H9 (cell line): ENCODE measurements around the gene MXI1. TPM values are rescaled to one million over a fixed set of nuclear protein-coding genes. Genes with fewer than 3 reads are reported as not detected.

ENCODE experiments used
- DNase-seq: peaks from one replicate; pipeline ENCODE4 v3.0.0-alpha.2; 2017
- H2AFZ ChIP-seq: one replicate; pipeline ENCODE4 v1.6.1; 2013; ENCODE audit warnings: mild to moderate bottlenecking, low read length, control low read depth, moderate library complexity
- H2AK5ac ChIP-seq: 2 replicates; pipeline ENCODE4 v1.6.1; 2013; ENCODE audit warnings: low read length, control low read depth, mixed read lengths; ENCODE audit not compliant: insufficient read length
- H2BK120ac ChIP-seq: one replicate; pipeline ENCODE4 v1.6.1; 2013; ENCODE audit warnings: low read depth, mild to moderate bottlenecking, low read length, control low read depth, inconsistent platforms; ENCODE audit not compliant: poor library complexity, severe bottlenecking
- H2BK12ac ChIP-seq: 2 replicates; pipeline ENCODE4 v1.6.1; 2013; ENCODE audit warnings: low read length, control low read depth, mixed read lengths, low read depth; ENCODE audit not compliant: insufficient read length
- H2BK15ac ChIP-seq: 2 replicates; pipeline ENCODE4 v1.6.1; 2013; ENCODE audit warnings: low read depth, low read length, control low read depth
- H2BK20ac ChIP-seq: one replicate; pipeline ENCODE4 v1.6.1; 2013; ENCODE audit warnings: low read depth, mild to moderate bottlenecking, low read length, control low read depth, inconsistent platforms; ENCODE audit not compliant: poor library complexity, severe bottlenecking
- H2BK5ac ChIP-seq: 2 replicates; pipeline ENCODE4 v1.6.1; 2013; ENCODE audit warnings: low read length, control low read depth, mixed read lengths; ENCODE audit not compliant: insufficient read length
- H3K14ac ChIP-seq: 2 replicates; pipeline ENCODE4 v1.6.1; 2013; ENCODE audit warnings: low read length, control low read depth; ENCODE audit not compliant: insufficient read depth
- H3K18ac ChIP-seq: 2 replicates; pipeline ENCODE4 v1.6.1; 2013; ENCODE audit warnings: low read depth, mild to moderate bottlenecking, mixed read lengths, low read length, control low read depth; ENCODE audit not compliant: insufficient read length
- H3K23ac ChIP-seq: 2 replicates; pipeline ENCODE4 v1.6.1; 2013; ENCODE audit warnings: low read length, control low read depth, mixed read lengths, low read depth; ENCODE audit not compliant: insufficient read length
- H3K23me2 ChIP-seq: 2 replicates; pipeline ENCODE4 v1.6.1; 2013; ENCODE audit warnings: low read depth, mild to moderate bottlenecking, mixed read lengths, low read length, control low read depth; ENCODE audit not compliant: insufficient read length, poor library complexity, severe bottlenecking
- H3K27ac ChIP-seq: 2 replicates; pipeline ENCODE4 v1.5.1; 2013; ENCODE audit warnings: low read length, control low read depth, mixed read lengths, low read depth; ENCODE audit not compliant: insufficient read length
- H3K27me3 ChIP-seq: 2 replicates; pipeline ENCODE4 v1.6.1; 2013; ENCODE audit warnings: low read length, control low read depth, inconsistent platforms; ENCODE audit not compliant: insufficient read depth
- H3K4ac ChIP-seq: 2 replicates; pipeline ENCODE4 v1.6.1; 2013; ENCODE audit warnings: low read depth, mild to moderate bottlenecking, control low read depth, inconsistent platforms, low read length, moderate library complexity
- H3K4me1 ChIP-seq: 2 replicates; pipeline ENCODE4 v1.6.1; 2013; ENCODE audit warnings: low read length, control low read depth, inconsistent platforms; ENCODE audit not compliant: insufficient read depth
- H3K4me2 ChIP-seq: 2 replicates; pipeline ENCODE4 v1.6.1; 2013; ENCODE audit warnings: low read length, control low read depth, mixed read lengths; ENCODE audit not compliant: insufficient read length, insufficient read depth
- H3K56ac ChIP-seq: 2 replicates; pipeline ENCODE4 v1.6.1; 2013; ENCODE audit warnings: low read depth, mild to moderate bottlenecking, mixed read lengths, low read length, control low read depth; ENCODE audit not compliant: insufficient read length
- H3K79me1 ChIP-seq: 2 replicates; pipeline ENCODE4 v1.6.1; 2013; ENCODE audit warnings: low read depth, mild to moderate bottlenecking, moderate library complexity, low read length, control low read depth, inconsistent platforms; ENCODE audit not compliant: insufficient read depth, poor library complexity, severe bottlenecking
- H3K79me2 ChIP-seq: 2 replicates; pipeline ENCODE4 v1.6.1; 2013; ENCODE audit warnings: low read length, control low read depth, inconsistent platforms; ENCODE audit not compliant: insufficient read depth
- H3K9ac ChIP-seq: 2 replicates; pipeline ENCODE4 v1.6.1; 2013; ENCODE audit warnings: low read length, control low read depth, mixed read lengths; ENCODE audit not compliant: insufficient read length; ENCODE audit errors: extremely low read depth
- H3K9me3 ChIP-seq: one replicate; pipeline ENCODE4 v1.6.1; 2013; ENCODE audit warnings: low read depth, low read length, inconsistent platforms; ENCODE audit not compliant: control insufficient read depth
- H3T11ph ChIP-seq: one replicate; pipeline ENCODE4 v1.6.1; 2013; ENCODE audit warnings: mild to moderate bottlenecking, low read length, control low read depth, inconsistent platforms
- H4K20me1 ChIP-seq: one replicate; pipeline ENCODE4 v1.6.1; 2013; ENCODE audit not compliant: control insufficient read depth, insufficient read length, insufficient read depth
- H4K5ac ChIP-seq: 2 replicates; pipeline ENCODE4 v1.6.1; 2013; ENCODE audit warnings: low read depth, mild to moderate bottlenecking, mixed read lengths, low read length, control low read depth; ENCODE audit not compliant: insufficient read length
- H4K8ac ChIP-seq: replicated peaks from 2 replicates; pipeline ENCODE4 v1.6.1; 2013; ENCODE audit warnings: low read length, control low read depth, mixed read lengths, low read depth; ENCODE audit not compliant: insufficient read length
- H4K91ac ChIP-seq: 2 replicates; pipeline ENCODE4 v1.6.1; 2013; ENCODE audit warnings: low read depth, mild to moderate bottlenecking, moderate library complexity, mixed read lengths, low read length, control low read depth; ENCODE audit not compliant: insufficient read length
- H3K27ac Mint-ChIP-seq, 3 experiments: 2 replicates in 2 of 3; 3 replicates in 1 of 3; pipeline ENCODE4 v1.8.0; 2020 to 2021; ENCODE audit warnings: mixed read lengths in 3 of 3, mild to moderate bottlenecking in 1 of 3, moderate library complexity in 1 of 3
- H3K27me3 Mint-ChIP-seq: 2 replicates; pipeline ENCODE4 v1.8.0; 2021; ENCODE audit warnings: low read depth, mild to moderate bottlenecking, moderate library complexity, mixed read lengths
- H3K36me3 Mint-ChIP-seq, 3 experiments: 2 replicates in 2 of 3; 3 replicates in 1 of 3; pipeline ENCODE4 v1.8.0; 2020 to 2021; ENCODE audit warnings: low read depth in 3 of 3, mixed read lengths in 3 of 3; ENCODE audit not compliant: insufficient read depth in 1 of 3
- H3K4me1 Mint-ChIP-seq, 2 experiments: 2 replicates each; pipeline ENCODE4 v1.8.0; 2020; ENCODE audit warnings: mixed read lengths in 2 of 2
- H3K4me3 Mint-ChIP-seq, 2 experiments: 2 replicates in 1 of 2; 3 replicates in 1 of 2; pipeline ENCODE4 v1.8.0; 2020 to 2021; ENCODE audit warnings: mild to moderate bottlenecking in 2 of 2, mixed read lengths in 2 of 2, moderate library complexity in 1 of 2
- H3K9me3 Mint-ChIP-seq, 2 experiments: 2 replicates in 1 of 2; 3 replicates in 1 of 2; pipeline ENCODE4 v1.8.0; 2020; ENCODE audit warnings: mild to moderate bottlenecking in 2 of 2, mixed read lengths in 2 of 2, moderate library complexity in 1 of 2
- CTCF ChIP-seq: fragments of 200-600 bp; sonication (generic); conservative IDR thresholded peaks from 3 replicates; pipeline ENCODE4 v1.8.0; 2021; ENCODE audit warnings: antibody characterized with exemption, mild to moderate bottlenecking
- WGBS: extraction: QIAGEN DNeasy Blood & Tissue Kit; methylation state at CpG from one replicate; pipeline ENCODE4 v1.1.7; 2013; ENCODE audit warnings: missing lambda C conversion rate, low lambda C conversion rate, mixed read lengths; ENCODE audit not compliant: insufficient read length; ENCODE audit errors: extremely low coverage; 5-methylcytosine and 5-hydroxymethylcytosine counted together
- total RNA-seq: library from RNA; stranded (reverse); gene quantifications from 2 replicates; pipeline ENCODE4 v1.2.1, GENCODE V29; 2021

The MXI1 gene
- total RNA-seq, 1 experiment from 2014 or later = 5.6 TPM

- Mint-ChIP-seq H3K36me3 (peaks cover 0 to 2% (median 0%) of the 10 kb centered on the region in 3 experiments; a peak in 1 of 7 replicates), H3K27me3 (peaks cover 89% of the 10 kb centered on the region), H3K27ac (peak overlapping the region in 1 of 3 experiments; percentile 34; a peak in 1 of 7 replicates), H3K9me3 (peaks cover 0 to 7% of the 10 kb centered on the region in 2 experiments; a peak in 1 of 5 replicates), H3K4me3 (peak overlapping the region in 1 of 2 experiments; percentile 46; a peak in 1 of 5 replicates), H3K4me1 (peaks cover 34 to 35% of the 10 kb centered on the region in 2 experiments)
- Histone ChIP-seq H2AK5ac (no peak overlapping the region), H2BK12ac (no peak overlapping the region), H2BK20ac (no peak overlapping the region), H3K79me1 (no peaks in the 10 kb centered on the region), H2BK5ac (no peak overlapping the region), H3T11ph (no peak overlapping the region), H2BK120ac (no peak overlapping the region), H2BK15ac (no peak overlapping the region), H3K9me3 (no peaks in the 10 kb centered on the region), H3K18ac (no peak overlapping the region), H3K23ac (no peak overlapping the region), H3K27ac (no peak overlapping the region), H3K27me3 (peaks cover 31% of the 10 kb centered on the region), H3K9ac (no peak overlapping the region), H3K4me1 (peaks cover 2% of the 10 kb centered on the region; the same call in 1 of the 2 replicates), H4K8ac (no peak overlapping the region), H3K4ac (no peak overlapping the region), H4K5ac (no peak overlapping the region), H2AFZ (no peak overlapping the region), H3K56ac (no peak overlapping the region), H3K14ac (0 out of 2 replicates have a peak overlapping the region, but pooled peaks have one; percentile 26), H3K79me2 (no peaks in the 10 kb centered on the region), H4K20me1 (no peaks in the 10 kb centered on the region), H4K91ac (no peak overlapping the region), H3K4me2 (peak overlapping the region; percentile 24), H3K23me2 (no peaks in the 10 kb centered on the region)
- DNase-seq = no peak
- no CpG with 5 or more reads among the region's 19 CpGs for WGBS
- TF ChIP-seq CTCF = no peak
These were observed 31.0 kb upstream of the MXI1 start for GRCh38 chr10:110176141-110177030.
